Measurements from ENCODE around the gene SLAMF9.

SLAMF9 gene

DNA sequence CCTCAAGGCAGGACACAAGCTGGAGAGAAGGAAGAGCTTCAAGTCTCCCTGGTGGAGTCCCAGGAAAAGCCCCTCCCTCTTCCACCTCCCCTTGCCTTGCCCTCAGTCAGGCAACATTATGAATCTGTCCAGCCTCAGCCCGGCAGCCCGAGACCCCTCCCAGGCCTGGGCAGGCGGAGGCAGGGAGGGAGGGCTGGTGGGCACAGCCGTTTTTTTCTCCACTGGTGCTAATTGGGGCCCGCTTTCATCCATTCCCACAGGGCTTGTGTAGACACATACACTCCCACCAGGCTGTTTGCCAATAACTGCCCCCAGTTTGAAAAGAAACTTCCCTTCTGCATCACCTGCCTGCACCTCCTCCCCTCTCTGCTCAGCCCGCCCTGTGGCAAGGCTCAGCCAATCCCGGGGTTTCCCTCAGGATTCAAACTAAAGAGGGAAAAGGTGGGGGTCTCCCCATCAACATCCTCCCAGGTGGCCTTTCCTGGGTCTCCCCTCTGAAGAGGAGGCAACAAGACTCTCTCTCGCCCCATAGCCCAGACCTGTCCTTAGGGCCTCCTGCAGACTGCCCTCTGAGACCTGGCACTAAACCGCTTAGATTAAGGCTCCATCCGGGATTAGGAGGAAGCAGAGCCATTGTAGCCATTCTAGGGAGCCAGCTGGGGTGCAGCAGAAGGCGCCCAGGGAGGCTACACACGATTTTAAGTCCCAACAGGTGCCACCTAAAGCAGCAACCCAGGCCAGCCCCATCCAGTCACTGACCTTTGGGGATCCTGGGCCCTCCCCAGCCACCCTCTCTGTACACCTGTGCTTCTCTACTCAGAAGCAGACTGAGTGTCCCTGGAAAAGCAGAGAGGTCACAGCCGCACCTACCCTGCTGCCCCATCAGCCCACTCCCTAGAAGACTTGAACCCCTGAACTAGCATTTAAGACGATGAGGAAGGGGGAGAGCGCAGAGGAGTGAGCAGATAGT lies 12.2 kb downstream of the SLAMF9 start:
- H3K27me3 ChIP-seq (replicated peaks; ENCODE audit: control insufficient read depth, insufficient read depth, low read length, poor library complexity, severe bottlenecking) = peaks cover 21% of the 10 kb centered on the region
- DNase-seq = no peak
- H3K36me3 ChIP-seq (ENCODE audit: control insufficient read depth, insufficient read depth, low read length) = no peaks in the 10 kb centered on the region
- no peak overlapping the region for H3K4me3 ChIP-seq (ENCODE audit: insufficient read depth, low read depth, low read length, poor library complexity, severe bottlenecking)
- H3K4me1 ChIP-seq (ENCODE audit: control insufficient read depth, insufficient read depth, low read length, poor library complexity, severe bottlenecking) = peaks cover 9% of the 10 kb centered on the region
- H3K27ac ChIP-seq (ENCODE audit: insufficient read depth, low read length, poor library complexity, severe bottlenecking) = no peak overlapping the region
- H3K9me3 ChIP-seq (ENCODE audit: control insufficient read depth, low read length) = no peaks in the 10 kb centered on the region

DNA sequence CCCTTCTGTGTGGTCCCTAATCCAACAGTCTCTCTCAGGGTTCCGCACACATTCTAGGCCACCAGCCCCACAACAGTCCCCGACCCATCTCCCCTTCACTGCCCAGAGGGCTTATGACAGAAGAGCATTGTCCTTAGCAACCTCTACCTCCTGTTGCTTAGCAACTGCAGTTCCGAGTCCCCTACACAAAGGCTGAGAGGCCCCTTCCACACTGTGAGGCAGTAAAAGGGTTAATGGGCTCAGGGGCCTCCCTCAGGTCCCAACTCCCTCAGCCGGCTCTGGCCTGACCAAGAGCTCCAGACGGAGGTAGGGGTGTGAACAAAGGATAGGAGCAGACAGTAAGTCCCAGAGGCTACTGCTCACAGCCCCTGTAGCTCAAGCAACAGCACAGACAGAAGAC lies 12.9 kb downstream of the SLAMF9 start:
- H3K27me3 ChIP-seq (replicated peaks; ENCODE audit: control insufficient read depth, insufficient read depth, low read length, poor library complexity, severe bottlenecking) = peaks cover 21% of the 10 kb centered on the region
- no peak overlapping the region for H3K27ac ChIP-seq (ENCODE audit: insufficient read depth, low read length, poor library complexity, severe bottlenecking)
- H3K36me3 ChIP-seq (ENCODE audit: control insufficient read depth, insufficient read depth, low read length) = no peaks in the 10 kb centered on the region
- no peaks in the 10 kb centered on the region for H3K9me3 ChIP-seq (ENCODE audit: control insufficient read depth, low read length)
- no peak for DNase-seq
- H3K4me3 ChIP-seq (ENCODE audit: insufficient read depth, low read depth, low read length, poor library complexity, severe bottlenecking) = no peak overlapping the region
- peaks cover 14% of the 10 kb centered on the region for H3K4me1 ChIP-seq (ENCODE audit: control insufficient read depth, insufficient read depth, low read length, poor library complexity, severe bottlenecking)

DNA sequence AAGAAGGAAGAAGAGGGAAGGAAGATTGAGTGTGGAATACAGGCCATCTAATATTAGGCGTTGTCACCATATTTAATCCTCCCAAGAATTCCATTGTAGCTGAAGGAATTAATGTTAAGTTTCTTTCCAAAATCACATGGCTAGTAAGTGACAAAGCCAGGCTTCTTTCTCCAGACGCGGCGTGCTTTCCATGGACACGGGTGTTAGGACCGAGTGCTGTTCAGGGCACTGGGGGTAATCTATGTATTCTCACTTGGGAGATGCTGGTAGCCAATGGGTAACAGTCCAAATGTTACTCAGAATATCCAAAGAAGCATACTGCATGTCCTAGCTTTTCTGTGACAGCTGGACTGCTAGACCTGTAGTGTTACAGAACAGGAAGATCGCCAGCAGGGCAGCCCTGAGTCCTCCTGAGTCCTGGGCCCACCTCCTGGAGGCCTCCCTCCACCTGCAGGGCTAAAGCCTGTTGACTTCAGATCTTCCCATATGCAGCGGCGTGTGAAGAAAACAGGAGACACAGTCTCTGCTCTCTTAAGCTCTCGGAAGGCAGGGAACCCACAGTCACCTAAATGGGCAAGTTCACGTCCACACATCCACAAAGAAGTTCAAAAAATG lies 13.9 kb downstream of the SLAMF9 start:
- H3K36me3 ChIP-seq (ENCODE audit: control insufficient read depth, insufficient read depth, low read length) = no peaks in the 10 kb centered on the region
- H3K4me1 ChIP-seq (ENCODE audit: control insufficient read depth, insufficient read depth, low read length, poor library complexity, severe bottlenecking) = peaks cover 11% of the 10 kb centered on the region
- H3K27me3 ChIP-seq (replicated peaks; ENCODE audit: control insufficient read depth, insufficient read depth, low read length, poor library complexity, severe bottlenecking) = peaks cover 14% of the 10 kb centered on the region
- no peaks in the 10 kb centered on the region for H3K9me3 ChIP-seq (ENCODE audit: control insufficient read depth, low read length)
- no peak overlapping the region for H3K4me3 ChIP-seq (ENCODE audit: insufficient read depth, low read depth, low read length, poor library complexity, severe bottlenecking)
- DNase-seq = no peak
- H3K27ac ChIP-seq (ENCODE audit: insufficient read depth, low read length, poor library complexity, severe bottlenecking) = no peak overlapping the region

DNA sequence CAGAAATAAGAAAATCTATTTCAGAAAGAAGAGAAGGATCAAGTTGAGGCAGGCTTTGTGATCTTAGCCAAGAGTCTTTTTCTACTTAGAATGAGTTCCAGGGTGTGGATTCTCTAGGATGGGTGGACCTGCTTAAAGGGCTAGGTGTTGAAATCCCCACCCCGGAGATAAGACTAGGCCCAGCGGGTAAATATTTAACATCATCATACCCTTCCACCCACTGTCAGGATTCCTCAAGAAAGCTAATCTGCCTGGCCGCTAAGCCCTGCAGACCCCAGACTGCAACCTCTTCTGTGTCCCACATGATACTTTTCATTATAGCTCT lies 14.4 kb downstream of the SLAMF9 start:
- Histone ChIP-seq H3K36me3 (ENCODE audit: control insufficient read depth, insufficient read depth, low read length) (no peaks in the 10 kb centered on the region), H3K27ac (ENCODE audit: insufficient read depth, low read length, poor library complexity, severe bottlenecking) (no peak overlapping the region), H3K4me3 (ENCODE audit: insufficient read depth, low read depth, low read length, poor library complexity, severe bottlenecking) (no peak overlapping the region), H3K4me1 (ENCODE audit: control insufficient read depth, insufficient read depth, low read length, poor library complexity, severe bottlenecking) (peaks cover 6% of the 10 kb centered on the region), H3K27me3 (replicated peaks; ENCODE audit: control insufficient read depth, insufficient read depth, low read length, poor library complexity, severe bottlenecking) (peaks cover 10% of the 10 kb centered on the region), H3K9me3 (ENCODE audit: control insufficient read depth, low read length) (no peaks in the 10 kb centered on the region)
- no peak for DNase-seq

GRCh38 chr1:159938905-159939677 lies 14.9 kb downstream of the SLAMF9 start:
- Histone ChIP-seq H3K27me3 (replicated peaks; ENCODE audit: control insufficient read depth, insufficient read depth, low read length, poor library complexity, severe bottlenecking) (peaks cover 4% of the 10 kb centered on the region), H3K36me3 (ENCODE audit: control insufficient read depth, insufficient read depth, low read length) (no peaks in the 10 kb centered on the region), H3K27ac (ENCODE audit: insufficient read depth, low read length, poor library complexity, severe bottlenecking) (no peak overlapping the region), H3K4me1 (ENCODE audit: control insufficient read depth, insufficient read depth, low read length, poor library complexity, severe bottlenecking) (peaks cover 6% of the 10 kb centered on the region), H3K9me3 (ENCODE audit: control insufficient read depth, low read length) (no peaks in the 10 kb centered on the region), H3K4me3 (ENCODE audit: insufficient read depth, low read depth, low read length, poor library complexity, severe bottlenecking) (no peak overlapping the region)
- DNase-seq = no peak

DNA sequence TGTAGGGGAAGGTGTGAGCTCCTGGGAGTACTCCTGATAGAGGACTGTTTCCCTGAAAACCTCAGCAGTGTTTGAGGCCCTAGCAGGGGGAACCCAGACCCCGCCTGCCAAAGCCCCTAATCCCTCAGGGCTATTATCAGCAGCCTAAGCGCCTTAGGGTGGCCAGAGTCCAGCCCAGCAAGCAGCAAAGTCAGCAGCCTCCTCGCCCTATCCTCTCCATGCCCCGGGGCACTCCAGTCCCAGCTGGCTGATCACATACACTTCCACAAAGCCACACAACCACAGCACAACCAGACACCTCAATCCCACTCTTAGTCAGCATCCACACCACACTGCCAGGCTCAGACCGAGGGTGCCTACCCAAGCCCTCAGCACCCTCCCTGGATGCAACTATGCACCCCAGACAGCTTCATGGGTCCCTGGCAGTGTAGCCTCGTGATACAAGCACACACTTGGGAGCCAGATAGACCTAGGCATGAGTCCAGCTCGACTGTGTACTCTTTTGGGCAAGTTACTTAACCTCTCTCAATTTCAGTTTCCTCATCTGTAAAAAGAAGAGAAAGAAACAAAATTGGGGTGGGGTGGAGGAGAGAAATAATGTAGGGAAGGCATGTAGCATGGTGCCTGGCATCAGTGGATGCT lies 15.7 kb downstream of the SLAMF9 start:
- Histone ChIP-seq H3K4me1 (ENCODE audit: control insufficient read depth, insufficient read depth, low read length, poor library complexity, severe bottlenecking) (peaks cover 6% of the 10 kb centered on the region), H3K27ac (ENCODE audit: insufficient read depth, low read length, poor library complexity, severe bottlenecking) (no peak overlapping the region), H3K36me3 (ENCODE audit: control insufficient read depth, insufficient read depth, low read length) (no peaks in the 10 kb centered on the region), H3K4me3 (ENCODE audit: insufficient read depth, low read depth, low read length, poor library complexity, severe bottlenecking) (no peak overlapping the region), H3K9me3 (ENCODE audit: control insufficient read depth, low read length) (no peaks in the 10 kb centered on the region), H3K27me3 (replicated peaks; ENCODE audit: control insufficient read depth, insufficient read depth, low read length, poor library complexity, severe bottlenecking) (no peaks in the 10 kb centered on the region)
- DNase-seq = no peak

- DNase-seq = no peak
- no peak overlapping the region for H3K27ac ChIP-seq (ENCODE audit: insufficient read depth, low read length, poor library complexity, severe bottlenecking)
- no peak overlapping the region for H3K4me3 ChIP-seq (ENCODE audit: insufficient read depth, low read depth, low read length, poor library complexity, severe bottlenecking)
- H3K27me3 ChIP-seq (replicated peaks; ENCODE audit: control insufficient read depth, insufficient read depth, low read length, poor library complexity, severe bottlenecking) = no peaks in the 10 kb centered on the region
- peaks cover 6% of the 10 kb centered on the region for H3K4me1 ChIP-seq (ENCODE audit: control insufficient read depth, insufficient read depth, low read length, poor library complexity, severe bottlenecking)
- H3K36me3 ChIP-seq (ENCODE audit: control insufficient read depth, insufficient read depth, low read length) = no peaks in the 10 kb centered on the region
- H3K9me3 ChIP-seq (ENCODE audit: control insufficient read depth, low read length) = no peaks in the 10 kb centered on the region
These were observed 16.8 kb downstream of the SLAMF9 start for GRCh38 chr1:159937054-159937750.

GRCh38 chr1:159936273-159936904 lies 17.6 kb downstream of the SLAMF9 start:
- Histone ChIP-seq H3K4me1 (ENCODE audit: control insufficient read depth, insufficient read depth, low read length, poor library complexity, severe bottlenecking) (peaks cover 6% of the 10 kb centered on the region), H3K27me3 (replicated peaks; ENCODE audit: control insufficient read depth, insufficient read depth, low read length, poor library complexity, severe bottlenecking) (no peaks in the 10 kb centered on the region), H3K4me3 (ENCODE audit: insufficient read depth, low read depth, low read length, poor library complexity, severe bottlenecking) (no peak overlapping the region), H3K9me3 (ENCODE audit: control insufficient read depth, low read length) (no peaks in the 10 kb centered on the region), H3K36me3 (ENCODE audit: control insufficient read depth, insufficient read depth, low read length) (no peaks in the 10 kb centered on the region), H3K27ac (ENCODE audit: insufficient read depth, low read length, poor library complexity, severe bottlenecking) (no peak overlapping the region)
- DNase-seq = peak; percentile 66 to 72 (median 67)

DNA sequence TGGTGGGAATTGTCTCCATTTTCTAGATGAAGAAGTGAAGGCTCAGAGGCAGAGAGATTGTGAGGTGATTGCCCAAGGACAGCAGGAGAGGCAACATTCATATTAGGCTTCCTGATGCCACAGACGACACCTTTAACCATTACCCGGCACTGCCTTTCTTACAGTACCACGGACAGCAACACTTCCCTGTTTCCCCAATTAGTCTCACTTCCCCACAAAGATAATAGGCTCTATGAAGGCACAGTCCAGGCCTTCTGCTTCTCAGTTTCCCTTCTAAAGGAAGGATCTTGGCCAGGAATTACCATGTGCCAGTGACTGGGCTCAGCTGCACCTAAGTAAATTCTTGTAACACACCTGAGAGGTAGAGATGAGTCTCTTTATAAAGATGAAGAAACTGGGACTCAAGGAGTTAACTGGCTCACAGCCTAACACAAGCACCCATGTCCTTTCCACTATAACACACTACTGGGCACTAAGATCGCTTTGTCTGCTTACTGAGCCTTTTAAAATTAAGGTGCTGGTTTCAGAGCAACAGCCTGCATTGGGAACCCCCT lies 18.2 kb downstream of the SLAMF9 start:
- no peak overlapping the region for H3K4me3 ChIP-seq (ENCODE audit: insufficient read depth, low read depth, low read length, poor library complexity, severe bottlenecking)
- H3K9me3 ChIP-seq (ENCODE audit: control insufficient read depth, low read length) = no peaks in the 10 kb centered on the region
- no peaks in the 10 kb centered on the region for H3K36me3 ChIP-seq (ENCODE audit: control insufficient read depth, insufficient read depth, low read length)
- no peaks in the 10 kb centered on the region for H3K27me3 ChIP-seq (replicated peaks; ENCODE audit: control insufficient read depth, insufficient read depth, low read length, poor library complexity, severe bottlenecking)
- DNase-seq = no peak
- H3K27ac ChIP-seq (ENCODE audit: insufficient read depth, low read length, poor library complexity, severe bottlenecking) = no peak overlapping the region
- peaks cover 6% of the 10 kb centered on the region for H3K4me1 ChIP-seq (ENCODE audit: control insufficient read depth, insufficient read depth, low read length, poor library complexity, severe bottlenecking)
